Epidermal melanocyte (primary cell): Measurements from ENCODE around the gene TCAP.

Experiments
- DNase-seq: peaks from one replicate; pipeline ENCODE4 v3.0.0; 2011; ENCODE audit warnings: low spot score; ENCODE audit not compliant: insufficient read length

Gene TCAP

GRCh38 chr17:39628655-39629493 is 36.3 kb upstream of the TCAP start:
- no peak for DNase-seq

GRCh38 chr17:39629494-39629880 is 35.7 kb upstream of the TCAP start:
- DNase-seq: no peak

GRCh38 chr17:39629898-39630297 is 35.3 kb upstream of the TCAP start:
- DNase-seq: no peak

- DNase-seq: no peak
These were observed 33.7 kb upstream of the TCAP start for GRCh38 chr17:39631403-39631802.

GRCh38 chr17:39632153-39632941 is 32.8 kb upstream of the TCAP start:
- no peak for DNase-seq

DNA sequence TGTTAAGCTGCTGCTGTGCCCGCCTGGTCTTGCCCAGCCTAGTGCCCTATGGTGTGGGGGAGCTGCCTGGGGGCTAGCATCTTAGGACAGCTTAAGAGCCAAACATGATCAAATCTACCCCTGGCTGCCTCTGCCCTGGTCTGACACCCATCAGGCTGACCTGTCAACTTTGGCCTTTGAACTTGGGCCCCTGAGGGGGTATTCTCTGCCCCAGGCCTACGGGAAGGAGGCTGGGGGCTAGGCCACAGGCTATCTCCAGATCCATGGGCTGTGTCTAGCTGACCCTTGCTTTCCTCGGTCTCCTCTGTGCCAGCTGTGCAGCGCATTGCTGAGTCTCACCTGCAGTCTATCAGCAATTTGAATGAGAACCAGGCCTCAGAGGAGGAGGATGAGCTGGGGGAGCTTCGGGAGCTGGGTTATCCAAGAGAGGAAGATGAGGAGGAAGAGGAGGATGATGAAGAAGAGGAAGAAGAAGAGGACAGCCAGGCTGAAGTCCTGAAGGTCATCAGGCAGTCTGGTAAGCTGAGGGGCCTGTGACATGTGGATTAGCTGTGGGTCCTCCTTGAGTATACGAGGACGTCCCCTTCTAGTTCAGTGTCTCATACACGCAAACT is 31.5 kb upstream of the TCAP start:
- no peak for DNase-seq

DNA sequence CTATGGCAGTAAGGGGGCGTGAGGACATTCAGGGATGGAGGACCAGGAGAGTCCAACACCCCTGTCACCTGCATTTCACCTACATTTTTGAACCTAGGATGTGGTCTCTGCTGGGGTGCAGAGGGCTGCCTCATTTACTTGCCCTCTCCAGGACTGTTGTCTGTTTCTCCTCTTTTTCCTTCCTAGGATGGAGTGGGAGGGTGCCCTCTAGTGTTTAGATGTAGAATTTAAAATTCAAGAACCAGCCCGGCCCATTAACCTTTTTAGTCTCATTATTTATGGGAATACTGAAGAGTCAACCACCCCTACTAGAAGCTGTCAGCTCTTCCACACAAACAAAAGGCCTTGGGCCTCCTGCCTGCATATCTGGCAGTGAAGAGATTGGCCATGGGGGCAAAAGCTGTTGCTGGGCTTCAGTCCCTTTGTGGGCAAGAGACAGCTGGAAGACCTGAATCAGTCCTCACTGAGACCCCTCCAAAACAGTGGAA is 30.7 kb upstream of the TCAP start:
- DNase-seq: peak; percentile 80

- DNase-seq: no peak
These were observed 29.5 kb upstream of the TCAP start for GRCh38 chr17:39635614-39636176.

DNA sequence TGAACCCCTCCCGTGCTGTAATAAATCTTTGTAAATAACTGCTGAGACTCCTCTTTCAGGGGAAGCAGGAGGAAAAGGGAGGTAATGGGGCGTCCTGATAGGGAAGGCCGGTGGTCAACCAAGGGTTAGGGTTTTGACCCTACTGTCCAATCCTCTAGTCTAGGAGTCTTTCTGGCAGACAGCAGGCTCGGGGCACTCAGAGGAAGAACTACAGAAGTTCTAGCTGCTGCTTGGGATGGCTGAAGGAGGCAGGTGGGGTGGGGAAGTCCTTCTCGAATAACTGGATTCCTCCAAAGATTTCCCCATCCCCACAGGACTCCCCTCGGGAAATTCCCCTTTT is 28.6 kb upstream of the TCAP start:
- DNase-seq: no peak

DNA sequence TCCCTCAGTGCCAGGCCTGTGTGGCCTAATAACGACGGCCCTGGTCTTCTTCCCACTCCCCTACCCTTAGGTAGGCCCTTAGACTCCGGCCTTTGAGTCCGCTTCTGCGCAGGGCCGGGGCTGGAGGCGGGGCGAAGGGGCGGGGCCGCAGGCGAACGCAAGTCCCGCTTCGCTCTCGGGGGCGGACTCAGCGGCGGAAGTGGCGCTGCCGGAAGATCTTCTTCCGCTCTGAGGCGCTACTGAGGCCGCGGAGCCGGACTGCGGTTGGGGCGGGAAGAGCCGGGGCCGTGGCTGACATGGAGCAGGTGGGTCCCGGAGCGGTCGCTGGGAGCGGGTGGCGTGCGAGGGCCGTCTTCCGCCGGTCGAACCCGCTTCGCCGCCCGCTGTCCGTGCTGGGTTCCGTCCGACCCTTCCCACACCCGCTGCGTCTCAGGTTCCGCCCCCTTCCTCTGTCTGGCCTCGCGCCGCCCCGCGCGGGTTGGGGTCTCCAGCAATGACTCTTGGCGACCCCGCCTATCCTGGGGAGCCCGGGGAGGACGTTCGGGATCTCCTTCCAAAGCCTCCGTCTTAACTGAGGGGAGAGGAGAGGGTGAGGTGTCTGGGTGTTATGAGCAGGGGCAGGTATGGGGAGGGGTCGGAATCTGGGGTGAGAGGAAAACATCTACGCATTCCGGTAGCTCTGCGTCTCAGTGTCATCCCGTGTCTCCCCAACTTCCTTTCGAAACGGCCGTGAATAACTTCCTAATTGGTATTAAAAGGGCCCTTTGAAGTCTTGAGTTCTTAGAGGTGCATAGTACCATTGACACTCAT is 28.0 kb upstream of the TCAP start, which contains the start of gene STARD3:
TSS of gene STARD3 (plus strand) at position 218 of the 810 bp plus-strand sequence. CDS start 16,388 bp downstream, outside the sequence.
- peak; percentile 96 for DNase-seq

DNA sequence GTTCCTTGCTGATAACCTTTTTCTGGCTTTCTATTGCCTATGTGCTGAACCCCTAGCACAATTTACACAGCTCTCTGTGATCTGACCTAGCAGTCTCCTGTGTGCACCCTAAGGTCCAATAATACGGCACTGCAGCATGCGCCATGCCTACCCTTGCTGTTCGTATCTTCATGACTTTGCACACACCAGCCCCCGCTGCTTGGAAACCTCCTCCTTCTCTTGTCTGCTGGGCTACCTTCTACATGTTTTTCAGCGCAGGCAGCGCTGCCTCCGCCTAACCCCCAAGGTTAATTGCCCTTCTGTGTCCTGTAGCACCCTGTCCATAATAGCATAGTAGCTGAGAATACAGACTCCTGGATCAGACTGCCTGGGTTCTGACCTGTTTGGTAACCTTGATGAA is 26.8 kb upstream of the TCAP start:
- DNase-seq: no peak

- no peak for DNase-seq
These were observed 26.1 kb upstream of the TCAP start for GRCh38 chr17:39639043-39639442.

DNA sequence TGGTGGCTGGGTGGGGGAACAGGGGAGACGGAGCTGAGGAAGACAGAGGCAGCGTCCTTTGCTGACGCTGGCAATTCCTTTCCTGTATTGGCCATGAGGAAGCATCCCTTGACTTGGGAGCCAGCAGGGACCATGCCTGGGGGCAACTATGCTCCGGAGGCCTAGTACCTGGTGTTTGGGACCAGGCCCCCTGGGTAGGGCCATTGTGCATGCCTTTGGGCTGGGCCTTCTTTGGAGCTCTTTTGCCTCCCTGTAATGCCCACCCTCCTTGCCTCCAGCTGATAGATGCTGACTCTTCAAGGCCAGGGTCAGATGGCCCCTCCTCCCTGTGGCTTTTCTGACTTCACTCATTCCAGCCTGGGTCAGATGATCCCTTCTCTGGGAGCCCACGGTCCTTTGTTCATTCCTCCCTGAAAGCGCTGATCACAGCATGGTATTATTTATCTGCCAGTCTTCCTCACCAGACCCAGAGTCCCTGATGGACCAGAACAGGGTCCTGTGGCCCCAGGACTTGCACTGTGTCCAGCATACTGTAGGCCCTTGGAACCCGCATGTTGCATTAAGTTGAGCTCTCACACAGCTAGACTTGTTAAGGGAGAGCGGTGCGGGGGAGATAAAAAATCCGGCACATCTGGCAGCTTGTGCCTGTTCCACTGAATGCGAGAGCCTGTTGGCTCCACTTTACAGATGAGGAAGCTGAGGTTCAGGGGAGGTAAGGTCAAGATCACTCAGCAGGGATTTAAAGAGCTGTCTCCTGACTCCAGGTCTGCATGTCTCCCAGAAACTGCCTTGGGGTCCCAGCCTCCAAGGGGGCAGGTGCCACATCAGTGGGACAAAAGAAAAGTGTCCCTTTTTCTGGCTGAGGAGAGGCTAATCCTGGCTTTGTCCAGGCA is 25.3 kb upstream of the TCAP start:
- DNase-seq: no peak

DNA sequence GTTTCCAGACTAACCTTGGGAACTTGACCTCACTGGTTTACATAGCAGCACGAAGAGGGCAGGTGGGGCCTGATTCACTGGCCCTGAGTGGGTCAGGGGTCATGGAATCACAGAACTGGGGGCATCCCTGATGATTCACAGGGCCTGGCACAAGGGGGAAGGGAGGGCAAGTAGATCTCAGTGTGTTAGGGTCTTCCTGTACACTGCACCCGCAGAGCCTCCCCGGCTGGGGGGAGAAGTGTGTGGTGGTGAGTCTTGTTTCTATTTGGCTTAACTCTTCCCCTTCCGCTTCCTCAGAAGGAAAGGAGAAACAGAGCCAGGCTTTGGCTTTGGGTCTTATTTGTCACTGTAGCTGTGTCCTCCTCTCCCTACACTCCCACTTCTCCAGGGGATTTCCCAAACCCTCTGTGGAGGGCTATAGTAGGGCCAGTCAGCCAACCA is 24.5 kb upstream of the TCAP start:
- DNase-seq: no peak

DNA sequence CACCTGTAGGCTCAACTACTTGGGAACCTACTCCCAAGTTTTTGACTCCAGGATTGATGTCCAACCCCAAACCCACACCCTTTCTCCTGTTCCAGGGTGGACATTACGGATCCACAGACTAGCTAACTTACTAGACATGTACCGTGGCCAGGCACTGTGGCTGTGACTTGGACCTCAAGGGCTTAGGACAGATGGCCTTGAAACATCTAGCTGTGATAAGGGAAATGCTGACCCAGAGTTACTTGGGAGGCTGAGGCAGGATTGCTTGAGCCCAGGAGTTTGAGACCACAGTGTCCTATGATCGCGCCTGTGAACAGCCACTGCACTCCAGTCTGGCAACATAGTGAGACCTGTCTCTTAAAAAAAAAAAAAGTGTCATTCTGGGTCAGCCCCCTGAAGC is 24.1 kb upstream of the TCAP start:
- no peak for DNase-seq

DNA sequence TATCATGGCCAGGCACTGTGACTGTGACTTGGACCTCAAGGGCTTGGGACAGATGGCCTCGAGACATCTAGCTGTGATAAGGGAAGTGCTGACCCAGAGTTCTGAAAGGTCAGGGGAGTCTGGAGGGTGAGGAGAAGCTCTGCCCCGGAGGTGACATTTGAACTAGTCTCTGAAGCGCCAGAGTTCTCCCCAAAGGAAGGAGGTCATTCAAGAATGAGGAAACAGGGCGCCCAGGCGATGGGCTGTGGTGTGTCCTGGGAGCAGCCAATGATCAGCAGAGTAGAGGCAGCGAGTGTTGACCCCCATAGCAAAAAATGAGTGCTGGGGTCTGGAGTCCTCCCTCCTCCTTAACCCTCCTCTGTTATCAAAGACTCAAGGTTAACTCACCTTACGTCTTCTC is 23.3 kb upstream of the TCAP start:
- DNase-seq: no peak

DNA sequence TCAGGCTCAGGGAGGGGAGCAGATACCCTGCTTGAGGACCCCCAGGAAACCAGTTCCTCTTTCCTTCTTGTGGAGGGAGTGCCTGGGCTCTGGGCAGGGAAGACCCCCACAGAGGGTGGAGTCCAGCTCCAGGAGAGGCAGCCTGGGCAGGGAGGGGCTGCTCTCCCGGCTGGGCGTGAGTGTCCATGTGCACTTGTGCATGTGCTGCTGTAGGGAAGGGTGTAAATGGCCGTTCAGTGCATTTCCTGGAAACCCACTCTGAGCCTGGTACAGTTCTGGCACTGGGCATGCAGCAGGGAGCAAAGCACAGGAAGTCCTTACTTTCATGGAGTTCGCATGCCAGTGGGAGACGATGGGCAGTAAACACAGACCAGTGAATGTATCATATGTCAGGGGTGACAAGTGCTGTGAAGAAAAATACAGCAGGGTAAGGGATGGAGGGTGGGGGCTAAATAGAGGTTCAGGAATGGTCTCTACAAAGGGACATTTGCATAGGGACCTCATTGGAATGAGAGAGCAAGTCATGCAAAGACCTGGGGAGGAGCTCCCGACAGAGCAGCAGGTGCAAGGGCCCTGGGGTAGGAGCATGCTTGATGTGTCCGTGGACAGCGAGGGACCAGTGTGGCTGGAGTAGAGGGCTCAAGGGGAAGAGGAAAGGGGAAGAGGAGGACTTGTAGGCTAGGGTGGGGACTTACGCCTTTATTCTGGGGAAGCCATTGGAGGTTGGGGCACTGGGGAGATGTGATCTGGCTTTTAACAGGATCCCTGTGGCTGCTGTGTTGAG is 22.7 kb upstream of the TCAP start:
- no peak for DNase-seq

DNA sequence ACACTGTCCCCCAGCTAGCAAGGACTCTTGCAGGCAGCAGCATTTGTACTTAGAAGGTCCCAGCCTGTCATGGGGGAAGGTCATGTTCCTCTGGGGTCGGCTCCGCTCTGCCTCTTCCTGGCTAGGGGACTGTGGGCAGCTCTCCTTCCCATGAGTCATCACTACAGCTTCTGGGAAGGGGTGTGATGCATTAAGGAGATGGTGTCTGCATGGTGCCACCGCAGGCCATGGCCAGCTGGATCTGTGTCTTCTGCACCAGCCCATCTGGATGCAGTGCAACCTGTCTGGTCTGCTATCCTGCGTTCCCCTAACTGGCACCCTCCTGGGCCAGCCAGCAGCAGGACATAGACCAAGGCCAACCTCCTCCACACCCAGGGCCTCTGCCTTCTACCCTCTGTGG is 21.9 kb upstream of the TCAP start:
- no peak for DNase-seq

- no peak for DNase-seq
These were observed 17.9 kb upstream of the TCAP start for GRCh38 chr17:39647256-39647655.
